Measurements from ENCODE around the gene NEUROD1.

Gene NEUROD1

GRCh38 chr2:181655519-181655918 is 24.8 kb downstream of the NEUROD1 start:
- H3K4me3 ChIP-seq (IDR thresholded peaks at IDR 0.05; ENCODE audit: insufficient read depth, low read depth, low read length): no peak overlapping the region

GRCh38 chr2:181649436-181649979 is 30.8 kb downstream of the NEUROD1 start:
- Histone ChIP-seq H3K4me2 (no peak overlapping the region), H3K9ac (no peak overlapping the region), H3K36me3 (ENCODE audit: insufficient read depth) (no peaks in the 10 kb centered on the region), H3K79me2 (ENCODE audit: insufficient read depth, low read depth) (no peaks in the 10 kb centered on the region), H3K4me3 (IDR thresholded peaks at IDR 0.05; ENCODE audit: insufficient read depth, low read depth, low read length) (no peak overlapping the region), H3K4me1 (ENCODE audit: low read depth, poor library complexity, severe bottlenecking) (no peaks in the 10 kb centered on the region), H3K27ac (no peak overlapping the region), H3K27me3 (ENCODE audit: insufficient read depth, low read depth) (no peaks in the 10 kb centered on the region), H4K20me1 (ENCODE audit: insufficient read depth) (no peaks in the 10 kb centered on the region), H2AFZ (ENCODE audit: low read depth) (no peak overlapping the region)
- no peak for TF ChIP-seq CTCF (conservative IDR thresholded peaks at IDR 0.05; ENCODE audit: low read depth, low read length)

More at GRCh38 chr2:181655519-181655918, 24.8 kb downstream of the NEUROD1 start:
- Histone ChIP-seq H3K36me3 (ENCODE audit: insufficient read depth) (no peaks in the 10 kb centered on the region), H3K27ac (no peak overlapping the region), H3K9ac (no peak overlapping the region), H3K4me2 (no peak overlapping the region), H3K4me1 (ENCODE audit: low read depth, poor library complexity, severe bottlenecking) (no peaks in the 10 kb centered on the region), H3K27me3 (ENCODE audit: insufficient read depth, low read depth) (no peaks in the 10 kb centered on the region), H2AFZ (ENCODE audit: low read depth) (no peak overlapping the region), H4K20me1 (ENCODE audit: insufficient read depth) (no peaks in the 10 kb centered on the region), H3K79me2 (ENCODE audit: insufficient read depth, low read depth) (no peaks in the 10 kb centered on the region)
- TF ChIP-seq CTCF (conservative IDR thresholded peaks at IDR 0.05; ENCODE audit: low read depth, low read length): no peak

- Histone ChIP-seq H3K9ac (no peak overlapping the region), H3K27me3 (ENCODE audit: insufficient read depth, low read depth) (no peaks in the 10 kb centered on the region)
These were observed 31.7 kb downstream of the NEUROD1 start for GRCh38 chr2:181648478-181649155.

GRCh38 chr2:181646415-181646987 is 33.8 kb downstream of the NEUROD1 start:
- H3K36me3 ChIP-seq (ENCODE audit: insufficient read depth): no peaks in the 10 kb centered on the region
- no peak for TF ChIP-seq CTCF (conservative IDR thresholded peaks at IDR 0.05; ENCODE audit: low read depth, low read length)
- no peaks in the 10 kb centered on the region for H4K20me1 ChIP-seq (ENCODE audit: insufficient read depth)
- H2AFZ ChIP-seq (ENCODE audit: low read depth): no peak overlapping the region
- no peak overlapping the region for H3K27ac ChIP-seq
- no peaks in the 10 kb centered on the region for H3K79me2 ChIP-seq (ENCODE audit: insufficient read depth, low read depth)
- no peak overlapping the region for H3K9ac ChIP-seq
- H3K4me2 ChIP-seq: no peak overlapping the region
- H3K4me3 ChIP-seq (IDR thresholded peaks at IDR 0.05; ENCODE audit: insufficient read depth, low read depth, low read length): no peak overlapping the region
- no peaks in the 10 kb centered on the region for H3K27me3 ChIP-seq (ENCODE audit: insufficient read depth, low read depth)
- H3K4me1 ChIP-seq (ENCODE audit: low read depth, poor library complexity, severe bottlenecking): no peaks in the 10 kb centered on the region

More at GRCh38 chr2:181648478-181649155, 31.7 kb downstream of the NEUROD1 start:
- H3K4me1 ChIP-seq (ENCODE audit: low read depth, poor library complexity, severe bottlenecking): no peaks in the 10 kb centered on the region
- H3K36me3 ChIP-seq (ENCODE audit: insufficient read depth): no peaks in the 10 kb centered on the region
- no peak overlapping the region for H3K4me2 ChIP-seq
- H4K20me1 ChIP-seq (ENCODE audit: insufficient read depth): no peaks in the 10 kb centered on the region
- H3K4me3 ChIP-seq (IDR thresholded peaks at IDR 0.05; ENCODE audit: insufficient read depth, low read depth, low read length): no peak overlapping the region
- TF ChIP-seq CTCF (conservative IDR thresholded peaks at IDR 0.05; ENCODE audit: low read depth, low read length): no peak
- no peak overlapping the region for H2AFZ ChIP-seq (ENCODE audit: low read depth)
- no peak overlapping the region for H3K27ac ChIP-seq
- H3K79me2 ChIP-seq (ENCODE audit: insufficient read depth, low read depth): no peaks in the 10 kb centered on the region
